SK-N-SH (cell line): Measurements from ENCODE around the gene AKR1D1.

Experiments
- CHD2 ChIP-seq: fragments of 150-350 bp; IDR thresholded peaks from 2 replicates; pipeline ENCODE4 v1.6.1; 2018; ENCODE audit warnings: low read length; ENCODE audit not compliant: partially characterized antibody
- CTCF ChIP-seq: fragments of 200-600 bp; sonication (generic); IDR thresholded peaks from 2 replicates; pipeline ENCODE4 v1.6.1; 2017; ENCODE audit warnings: antibody characterized with exemption, mild to moderate bottlenecking, moderate library complexity
- EP300 ChIP-seq, 2 experiments: IDR thresholded peaks; 2 replicates each; pipeline versions ENCODE4 v1.4.0 to v1.6.1; 2012; ENCODE audit warnings: borderline replicate concordance in 1 of 2, low read depth in 1 of 2, low read length in 1 of 2
- GABPA ChIP-seq: IDR thresholded peaks from 2 replicates; pipeline ENCODE4 v1.4.0; 2012; ENCODE audit warnings: low read depth, mild to moderate bottlenecking
- MAX ChIP-seq: IDR thresholded peaks from 2 replicates; pipeline ENCODE4 v1.4.0; 2012; ENCODE audit warnings: low read depth
- MEF2A ChIP-seq: IDR thresholded peaks from 2 replicates; pipeline ENCODE4 v1.4.0; 2012; ENCODE audit warnings: low read depth, borderline replicate concordance
- PBX3 ChIP-seq: IDR thresholded peaks from 2 replicates; pipeline ENCODE4; 2012
- POLR2AphosphoS5 ChIP-seq: IDR thresholded peaks from 2 replicates; pipeline ENCODE4 v1.6.1; 2012; ENCODE audit warnings: low read depth, low read length
- RAD21 ChIP-seq: IDR thresholded peaks from 2 replicates; pipeline ENCODE4 v1.6.1; 2012; ENCODE audit warnings: mild to moderate bottlenecking, low read length
- REST ChIP-seq: IDR thresholded peaks from 2 replicates; pipeline ENCODE4 v1.6.1; 2012; ENCODE audit warnings: mild to moderate bottlenecking, low read depth, low read length, moderate library complexity
- RFX5 ChIP-seq: IDR thresholded peaks from 2 replicates; pipeline ENCODE4 v1.6.1; 2012; ENCODE audit warnings: mild to moderate bottlenecking, improper control_type of control experiment, low read length
- SMC3 ChIP-seq: IDR thresholded peaks from 2 replicates; pipeline ENCODE4 v1.6.1; 2012; ENCODE audit warnings: low read depth, low read length, improper control_type of control experiment
- TAF1 ChIP-seq: IDR thresholded peaks from 2 replicates; pipeline ENCODE4 v1.6.1; 2012; ENCODE audit warnings: low read depth, mild to moderate bottlenecking, low read length, moderate library complexity, borderline replicate concordance
- YY1 ChIP-seq: IDR thresholded peaks from 2 replicates; pipeline ENCODE4 v1.4.0; 2012; ENCODE audit warnings: low read depth, mild to moderate bottlenecking

- TF ChIP-seq CTCF (no peak), POLR2AphosphoS5 (no peak), CHD2 (no peak), TAF1 (no peak), GABPA (no peak), RFX5 (no peak), REST (no peak), SMC3 (no peak), EP300 (IDR thresholded peaks at IDR 0.05; ENCODE audit: borderline replicate concordance in 1 of 2, low read depth in 1 of 2, low read length in 1 of 2) (no peak), PBX3 (no peak), RAD21 (no peak), MAX (no peak), MEF2A (no peak), YY1 (no peak)
These were observed 49.4 kb downstream of the AKR1D1 start for GRCh38 chr7:138125598-138126111.
